Measurements from ENCODE around the gene MED16.

Gene MED16, protein sequence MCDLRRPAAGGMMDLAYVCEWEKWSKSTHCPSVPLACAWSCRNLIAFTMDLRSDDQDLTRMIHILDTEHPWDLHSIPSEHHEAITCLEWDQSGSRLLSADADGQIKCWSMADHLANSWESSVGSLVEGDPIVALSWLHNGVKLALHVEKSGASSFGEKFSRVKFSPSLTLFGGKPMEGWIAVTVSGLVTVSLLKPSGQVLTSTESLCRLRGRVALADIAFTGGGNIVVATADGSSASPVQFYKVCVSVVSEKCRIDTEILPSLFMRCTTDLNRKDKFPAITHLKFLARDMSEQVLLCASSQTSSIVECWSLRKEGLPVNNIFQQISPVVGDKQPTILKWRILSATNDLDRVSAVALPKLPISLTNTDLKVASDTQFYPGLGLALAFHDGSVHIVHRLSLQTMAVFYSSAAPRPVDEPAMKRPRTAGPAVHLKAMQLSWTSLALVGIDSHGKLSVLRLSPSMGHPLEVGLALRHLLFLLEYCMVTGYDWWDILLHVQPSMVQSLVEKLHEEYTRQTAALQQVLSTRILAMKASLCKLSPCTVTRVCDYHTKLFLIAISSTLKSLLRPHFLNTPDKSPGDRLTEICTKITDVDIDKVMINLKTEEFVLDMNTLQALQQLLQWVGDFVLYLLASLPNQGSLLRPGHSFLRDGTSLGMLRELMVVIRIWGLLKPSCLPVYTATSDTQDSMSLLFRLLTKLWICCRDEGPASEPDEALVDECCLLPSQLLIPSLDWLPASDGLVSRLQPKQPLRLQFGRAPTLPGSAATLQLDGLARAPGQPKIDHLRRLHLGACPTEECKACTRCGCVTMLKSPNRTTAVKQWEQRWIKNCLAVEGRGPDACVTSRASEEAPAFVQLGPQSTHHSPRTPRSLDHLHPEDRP

DNA sequence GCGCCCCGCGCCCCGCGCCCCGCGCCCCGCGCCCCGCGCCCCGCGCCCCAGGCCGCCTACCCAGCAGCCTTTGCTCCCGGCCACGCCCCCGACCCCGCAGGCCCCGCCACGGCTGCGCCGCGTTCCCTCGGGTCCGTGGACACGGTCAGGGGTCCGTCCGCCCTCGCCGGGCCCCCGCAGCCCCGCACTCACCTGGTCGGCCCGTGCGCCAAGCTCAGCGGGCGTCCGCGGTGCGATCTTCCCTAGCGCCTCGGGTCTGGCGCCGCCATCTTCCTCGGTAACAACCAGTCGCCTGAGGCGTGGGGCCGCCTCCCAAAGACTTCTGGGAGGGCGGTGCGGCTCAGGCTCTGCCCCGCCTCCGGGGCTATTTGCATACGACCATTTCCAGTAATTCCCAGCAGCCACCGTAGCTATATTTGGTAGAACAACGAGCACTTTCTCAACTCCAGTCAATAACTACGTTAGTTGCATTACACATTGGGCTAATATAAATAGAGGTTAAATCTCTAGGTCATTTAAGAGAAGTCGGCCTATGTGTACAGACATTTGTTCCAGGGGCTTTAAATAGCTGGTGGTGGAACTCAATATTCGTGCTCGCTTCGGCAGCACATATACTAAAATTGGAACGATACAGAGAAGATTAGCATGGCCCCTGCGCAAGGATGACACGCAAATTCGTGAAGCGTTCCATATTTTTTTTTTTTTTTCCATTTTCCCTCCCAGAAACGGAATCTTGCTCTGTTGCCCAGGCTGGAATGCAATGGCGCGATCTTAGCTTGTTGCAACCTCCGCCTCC is at the start of gene MED16, which contains the start of gene RNU6-9:
Gene MED16 (minus strand): TSS at position 294 of the 796 bp plus-strand sequence. CDS start 2,056 bp downstream, outside the sequence.
Gene RNU6-9 (plus strand): TSS at position 591 of the 796 bp plus-strand sequence.
- TF ChIP-seq, protein P1, sequence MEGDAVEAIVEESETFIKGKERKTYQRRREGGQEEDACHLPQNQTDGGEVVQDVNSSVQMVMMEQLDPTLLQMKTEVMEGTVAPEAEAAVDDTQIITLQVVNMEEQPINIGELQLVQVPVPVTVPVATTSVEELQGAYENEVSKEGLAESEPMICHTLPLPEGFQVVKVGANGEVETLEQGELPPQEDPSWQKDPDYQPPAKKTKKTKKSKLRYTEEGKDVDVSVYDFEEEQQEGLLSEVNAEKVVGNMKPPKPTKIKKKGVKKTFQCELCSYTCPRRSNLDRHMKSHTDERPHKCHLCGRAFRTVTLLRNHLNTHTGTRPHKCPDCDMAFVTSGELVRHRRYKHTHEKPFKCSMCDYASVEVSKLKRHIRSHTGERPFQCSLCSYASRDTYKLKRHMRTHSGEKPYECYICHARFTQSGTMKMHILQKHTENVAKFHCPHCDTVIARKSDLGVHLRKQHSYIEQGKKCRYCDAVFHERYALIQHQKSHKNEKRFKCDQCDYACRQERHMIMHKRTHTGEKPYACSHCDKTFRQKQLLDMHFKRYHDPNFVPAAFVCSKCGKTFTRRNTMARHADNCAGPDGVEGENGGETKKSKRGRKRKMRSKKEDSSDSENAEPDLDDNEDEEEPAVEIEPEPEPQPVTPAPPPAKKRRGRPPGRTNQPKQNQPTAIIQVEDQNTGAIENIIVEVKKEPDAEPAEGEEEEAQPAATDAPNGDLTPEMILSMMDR (conservative IDR thresholded peaks at IDR 0.05; ENCODE audit: low read depth, low read length): no peak
- H3K4me3 ChIP-seq (ENCODE audit: low read length): peak within 1 kb of the TSS; percentile 84
- peak; percentile 66 for DNase-seq (ENCODE audit: low read depth)

DNA sequence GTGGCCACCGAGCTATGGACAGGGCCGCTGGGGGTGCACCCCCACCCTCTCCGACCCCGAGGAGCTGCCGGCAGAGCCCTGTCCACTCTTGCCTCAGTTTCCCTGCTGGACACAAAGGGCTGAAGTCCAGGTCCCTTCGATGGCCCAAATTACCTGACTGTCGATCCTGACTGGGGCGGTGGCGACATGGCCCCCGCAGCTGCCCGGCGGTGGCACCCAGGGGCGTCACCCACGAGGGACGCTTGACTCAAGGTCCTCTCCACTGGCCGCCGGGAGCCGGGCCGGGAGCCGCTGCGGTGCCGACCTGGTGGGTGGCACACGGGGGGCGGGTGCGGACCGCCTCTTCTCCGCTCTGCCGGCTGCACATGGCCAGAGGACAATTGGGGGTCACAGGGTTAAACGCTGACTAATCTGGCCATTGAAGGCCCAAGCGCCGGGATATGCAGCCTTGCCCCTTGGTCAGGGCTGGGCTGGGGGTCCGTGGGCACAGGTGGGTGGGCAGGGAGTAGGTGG is 49.2 kb upstream of the MED16 start:
- H3K4me3 ChIP-seq (ENCODE audit: low read length): no peak overlapping the region
- TF ChIP-seq, protein P1 (conservative IDR thresholded peaks at IDR 0.05; ENCODE audit: low read depth, low read length): no peak
- no peak for DNase-seq (ENCODE audit: low read depth)

DNA sequence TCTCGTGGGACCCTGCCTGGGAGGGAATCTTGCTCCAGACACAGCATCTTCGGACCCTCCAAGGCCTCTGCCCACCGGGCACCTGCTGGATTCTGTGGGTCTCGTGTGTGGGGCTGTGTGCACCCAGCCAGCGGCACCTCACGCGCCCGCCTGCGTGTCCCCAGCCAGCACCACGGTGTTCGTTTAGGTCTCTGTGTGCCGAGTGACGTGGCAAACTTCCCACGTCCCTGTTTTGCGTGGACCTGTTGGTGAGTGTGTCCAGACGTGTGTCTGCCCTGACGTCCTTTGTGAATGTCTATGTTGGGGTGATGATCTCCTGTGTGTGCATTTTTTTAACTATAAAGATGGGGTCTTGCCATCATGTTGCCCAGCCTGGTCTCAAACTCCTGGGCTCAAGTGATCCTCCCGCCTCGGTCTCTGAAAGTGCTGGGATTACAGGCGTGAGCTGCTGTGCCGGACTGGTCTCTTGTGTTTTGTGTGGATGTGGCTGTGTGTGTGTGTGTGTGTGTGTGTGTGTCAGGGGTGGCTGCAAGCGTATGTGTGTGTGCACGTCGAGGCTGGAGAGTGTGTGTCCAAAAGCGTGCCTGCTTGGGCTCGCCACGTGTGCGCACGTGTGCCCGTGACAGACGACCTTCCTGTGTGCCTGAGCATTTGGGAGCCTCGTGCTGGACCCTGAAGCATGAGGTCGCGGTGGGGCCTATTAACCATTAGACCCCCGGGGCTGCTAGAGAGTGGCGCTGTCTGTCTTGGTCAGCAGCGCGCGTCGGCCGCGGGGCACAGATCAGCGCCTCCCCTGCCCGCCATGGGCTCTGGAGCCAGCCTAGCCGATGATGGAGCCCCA is 48.5 kb upstream of the MED16 start:
- TF ChIP-seq, protein P1 (conservative IDR thresholded peaks at IDR 0.05; ENCODE audit: low read depth, low read length): no peak
- no peak for DNase-seq (ENCODE audit: low read depth)
- H3K4me3 ChIP-seq (ENCODE audit: low read length): no peak overlapping the region

DNA sequence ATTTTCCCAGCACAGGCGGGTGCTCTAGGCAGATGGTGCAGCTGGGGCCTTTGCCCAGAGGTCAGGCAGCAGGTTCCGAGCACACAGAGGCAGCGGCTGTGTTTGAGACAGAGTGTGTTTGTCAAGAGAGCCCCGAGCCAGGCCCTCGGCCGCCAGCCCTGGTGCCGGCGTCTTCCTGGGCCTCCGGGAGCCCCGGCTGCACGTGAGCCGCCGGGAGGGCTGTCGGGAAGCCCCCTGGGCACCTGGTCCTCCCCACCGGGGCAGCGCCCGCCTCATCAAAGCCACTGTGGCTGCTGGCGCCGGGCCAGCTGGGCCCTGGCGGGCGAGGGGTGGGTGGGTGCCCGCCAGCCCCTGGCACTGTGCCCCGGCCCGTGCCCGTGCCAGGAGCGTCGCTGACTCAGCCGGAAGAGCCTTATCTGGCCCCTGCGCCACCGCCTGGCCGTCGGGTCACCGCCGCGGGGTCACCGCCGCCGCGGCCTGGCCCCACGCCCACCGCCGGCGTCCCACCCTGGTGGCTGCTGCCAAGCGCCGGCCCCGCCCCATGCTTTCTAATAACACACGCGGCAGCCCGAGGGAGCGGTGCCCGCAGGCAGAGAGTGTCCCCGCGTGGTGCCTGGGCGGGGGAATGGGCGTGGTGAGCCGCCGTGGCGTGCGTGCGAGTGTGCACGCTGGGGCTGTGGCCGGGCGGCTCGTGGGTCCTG is 47.8 kb upstream of the MED16 start:
- DNase-seq (ENCODE audit: low read depth): no peak
- TF ChIP-seq, protein P1 (conservative IDR thresholded peaks at IDR 0.05; ENCODE audit: low read depth, low read length): no peak
- no peak overlapping the region for H3K4me3 ChIP-seq (ENCODE audit: low read length)

- DNase-seq (ENCODE audit: low read depth): no peak
- no peak overlapping the region for H3K4me3 ChIP-seq (ENCODE audit: low read length)
Measured at GRCh38 chr19:939922-940321, 46.9 kb upstream of the MED16 start.

More at GRCh38 chr19:939922-940321, 46.9 kb upstream of the MED16 start:
- TF ChIP-seq, protein P1 (conservative IDR thresholded peaks at IDR 0.05; ENCODE audit: low read depth, low read length): no peak

All from retinal pigment epithelial cell (primary cell).